Glomerular visceral epithelial cell (primary cell): ENCODE data around the gene GNA14.
A peak's percentile ranks its signal among the peaks of the same experiment; 100 is the strongest.
"Not testable (repeated sequence)": the region's sequence is repeated elsewhere in the genome, so short reads cannot be mapped to it uniquely, and the experiment has no call there.

Experiments used
- DNase-seq: peaks from one replicate; pipeline ENCODE4 v3.0.0-alpha.2; 2016; ENCODE audit errors: extremely low spot score

Gene GNA14

DNA sequence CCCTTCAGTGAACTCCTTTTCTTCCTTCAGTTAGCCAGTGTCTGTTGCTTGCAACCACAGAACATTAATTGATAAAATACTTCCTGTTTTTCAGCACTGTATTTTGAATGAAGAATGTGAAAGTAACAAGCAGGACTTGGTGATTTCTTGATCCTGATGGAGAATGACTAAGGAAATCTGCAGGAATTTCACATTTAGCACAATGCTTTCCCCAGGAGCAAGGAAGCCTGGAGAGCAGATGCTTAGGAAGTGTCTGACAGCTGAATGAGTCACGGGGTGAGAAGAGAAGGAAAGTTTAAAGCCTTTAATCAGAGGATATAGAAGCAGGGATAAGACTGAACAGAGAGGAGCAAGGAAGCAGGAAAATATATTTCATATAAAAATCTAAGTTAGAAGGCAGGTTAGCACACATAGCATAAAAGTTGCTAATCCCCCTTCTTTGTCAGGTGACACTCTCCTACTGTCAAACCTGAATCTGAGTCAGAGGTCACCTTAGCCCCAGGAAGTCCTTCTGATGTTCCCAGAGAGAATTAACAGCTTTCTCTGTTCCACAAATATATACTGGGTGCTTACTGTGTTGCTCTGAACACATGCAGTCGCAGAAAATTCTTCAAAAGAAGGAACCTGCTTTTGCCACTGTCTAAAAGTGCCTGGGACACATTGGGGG, 59.7 kb downstream of the GNA14 start:
- peak; percentile 53 for DNase-seq

- DNase-seq: no peak
Measured at GRCh38 chr9:77587851-77588250, 60.3 kb downstream of the GNA14 start.

DNA sequence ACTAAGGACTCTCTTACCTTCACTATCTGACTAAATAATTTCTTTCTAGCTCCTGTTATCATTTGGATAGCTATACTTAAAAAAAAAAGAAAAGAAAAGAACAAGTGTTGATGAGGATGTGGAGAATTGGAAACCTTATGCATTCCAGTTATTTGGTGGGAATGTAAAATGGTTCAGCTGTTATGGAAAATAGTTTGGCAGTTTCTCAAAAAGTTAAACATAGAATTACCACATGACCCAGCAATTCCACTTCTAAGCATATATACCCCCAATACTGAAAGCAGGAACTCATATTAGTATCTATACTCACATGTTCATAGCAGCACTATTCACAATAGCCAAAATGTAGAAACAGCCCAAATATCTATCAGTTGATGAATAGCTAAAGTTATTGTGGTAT, 61.1 kb downstream of the GNA14 start:
- DNase-seq: no peak

DNA sequence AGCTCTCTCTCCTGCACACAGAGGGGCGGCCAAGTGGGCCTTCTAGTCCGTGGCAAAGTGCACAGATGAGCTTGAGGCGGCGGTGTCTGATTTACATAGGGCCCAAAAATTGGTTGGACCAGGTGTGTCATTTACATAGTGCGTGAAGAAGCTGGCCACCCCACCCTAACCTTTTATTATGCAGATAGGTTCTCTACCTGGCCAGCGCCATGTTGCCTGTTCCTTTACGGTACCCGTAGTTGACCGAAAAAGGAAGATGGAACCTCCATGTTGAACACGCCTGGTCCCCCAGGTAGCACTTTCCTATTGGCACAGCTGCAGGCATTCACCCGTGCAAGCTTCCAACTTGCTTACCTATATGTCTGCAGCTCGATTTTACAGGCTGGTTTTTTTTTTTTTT, 61.5 kb downstream of the GNA14 start:
- DNase-seq: no peak

DNA sequence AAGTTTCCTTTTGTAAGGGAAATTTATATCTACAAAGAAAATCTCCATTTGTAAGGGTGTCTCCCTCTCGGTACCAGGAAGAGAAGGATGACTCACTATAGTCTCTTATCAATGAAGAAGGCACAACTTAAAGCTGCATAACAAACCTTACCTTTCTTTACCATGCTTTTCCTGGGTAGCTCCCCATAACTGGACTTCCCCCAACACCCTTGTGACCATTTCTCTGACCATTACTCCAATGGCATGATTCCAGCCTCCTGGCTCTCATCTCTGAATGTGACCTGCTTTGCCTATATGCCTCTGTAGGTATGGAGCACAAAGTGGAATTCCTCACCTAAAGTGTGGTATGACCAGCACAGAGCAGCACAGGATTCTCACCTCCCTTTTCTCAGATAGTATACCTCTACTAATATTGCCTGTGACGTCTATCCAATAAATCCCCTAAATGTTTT, 62.8 kb downstream of the GNA14 start:
- no peak for DNase-seq

GRCh38 chr9:77584927-77585326, 63.2 kb downstream of the GNA14 start:
- not testable (repeated sequence) for DNase-seq

- DNase-seq: no peak
Measured at GRCh38 chr9:77582961-77583576, 65.1 kb downstream of the GNA14 start.

GRCh38 chr9:77582525-77582924, 65.6 kb downstream of the GNA14 start:
- DNase-seq: no peak

DNA sequence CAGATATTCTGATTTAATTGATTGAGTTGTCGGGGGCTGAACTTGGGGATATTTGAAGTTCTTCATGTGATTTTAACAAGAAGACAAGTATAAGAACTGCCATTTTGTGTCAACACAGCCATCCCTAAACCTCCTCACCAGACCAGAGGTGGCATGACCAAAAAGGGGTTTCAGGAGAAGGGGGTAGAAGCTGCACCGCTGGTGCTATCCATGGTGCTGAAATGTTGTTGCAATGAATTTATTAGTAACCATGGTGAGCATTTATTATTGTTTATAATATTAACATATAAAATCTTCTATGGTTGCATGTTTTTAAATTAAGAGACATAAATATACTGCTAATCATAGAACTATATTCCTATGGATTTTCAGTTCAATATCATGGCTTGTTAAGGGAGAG, 72.3 kb downstream of the GNA14 start:
- DNase-seq: peak; percentile 11

- no peak for DNase-seq
Measured at GRCh38 chr9:77569335-77569734, 78.8 kb downstream of the GNA14 start.

DNA sequence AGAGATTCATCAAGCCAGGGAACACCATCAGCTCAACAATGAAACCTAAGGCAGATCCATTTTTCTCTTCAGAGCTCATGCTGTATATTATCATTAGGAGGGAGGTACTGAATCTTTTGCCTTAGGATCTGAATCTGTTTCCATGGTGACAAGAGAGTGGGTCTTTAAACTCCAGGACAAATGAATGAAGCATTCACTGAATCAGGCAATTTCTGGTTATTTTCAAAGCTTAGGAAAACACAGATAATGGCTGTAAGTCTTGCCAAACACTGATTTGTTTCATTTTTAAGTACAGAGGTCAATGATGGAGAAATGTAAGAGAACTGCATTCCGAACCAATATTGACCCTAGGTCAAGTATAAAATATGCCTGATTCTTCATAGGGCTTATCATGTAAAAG, 84.9 kb downstream of the GNA14 start:
- no peak for DNase-seq

DNA sequence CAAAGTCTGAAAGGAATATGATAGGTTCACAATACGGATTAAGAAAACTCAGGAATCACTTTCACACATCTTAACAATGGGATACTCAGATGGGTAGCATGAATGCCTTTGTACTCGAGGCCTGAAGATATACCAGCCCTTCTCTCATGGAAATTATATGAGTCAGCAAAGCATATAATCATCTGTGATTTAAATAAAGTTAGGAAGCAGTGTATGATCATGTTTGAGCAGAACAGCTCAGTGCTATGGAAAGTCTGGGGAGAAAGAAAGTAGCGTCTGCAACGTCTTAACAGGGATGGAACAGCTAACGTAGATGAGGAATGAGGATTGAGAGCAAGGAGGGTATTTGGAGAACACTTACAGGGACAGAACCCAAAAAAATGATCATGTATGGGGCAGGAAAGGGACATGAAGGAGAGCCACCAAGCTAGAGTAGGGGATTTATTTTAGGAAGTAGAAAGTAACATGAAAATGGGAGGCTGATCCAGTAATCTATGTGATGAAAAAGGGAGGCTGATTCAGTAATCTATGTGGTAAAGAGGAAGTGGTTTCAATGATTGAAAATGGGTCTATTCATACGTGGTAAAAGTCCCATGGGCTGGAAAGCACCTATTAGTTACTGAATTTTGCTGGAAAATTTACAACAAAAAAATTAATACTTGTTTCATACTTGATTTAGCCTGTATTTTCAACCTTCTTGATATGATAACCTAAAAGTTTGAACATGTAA, 85.9 kb downstream of the GNA14 start:
- DNase-seq: no peak

GRCh38 chr9:77561331-77562018, 86.6 kb downstream of the GNA14 start:
- DNase-seq: no peak

DNA sequence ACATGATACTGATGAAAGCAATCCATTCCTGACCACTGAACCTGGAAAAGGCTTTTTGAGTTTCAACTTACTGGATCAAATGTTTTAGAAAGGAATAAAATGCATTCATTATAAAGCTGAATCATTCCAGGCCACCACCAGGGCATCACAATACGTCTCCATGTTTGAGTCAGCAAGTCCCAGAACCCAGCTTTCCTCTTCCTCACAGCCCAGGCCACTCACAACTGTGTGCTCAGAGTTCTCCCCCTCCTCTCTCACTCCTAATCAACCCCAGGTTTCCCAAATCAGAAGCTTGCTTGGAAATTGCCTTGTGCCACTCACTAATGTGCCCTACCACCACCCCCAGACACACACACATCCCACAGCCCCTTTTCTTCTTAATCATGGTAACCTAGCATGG, 91.7 kb downstream of the GNA14 start:
- DNase-seq: no peak

DNA sequence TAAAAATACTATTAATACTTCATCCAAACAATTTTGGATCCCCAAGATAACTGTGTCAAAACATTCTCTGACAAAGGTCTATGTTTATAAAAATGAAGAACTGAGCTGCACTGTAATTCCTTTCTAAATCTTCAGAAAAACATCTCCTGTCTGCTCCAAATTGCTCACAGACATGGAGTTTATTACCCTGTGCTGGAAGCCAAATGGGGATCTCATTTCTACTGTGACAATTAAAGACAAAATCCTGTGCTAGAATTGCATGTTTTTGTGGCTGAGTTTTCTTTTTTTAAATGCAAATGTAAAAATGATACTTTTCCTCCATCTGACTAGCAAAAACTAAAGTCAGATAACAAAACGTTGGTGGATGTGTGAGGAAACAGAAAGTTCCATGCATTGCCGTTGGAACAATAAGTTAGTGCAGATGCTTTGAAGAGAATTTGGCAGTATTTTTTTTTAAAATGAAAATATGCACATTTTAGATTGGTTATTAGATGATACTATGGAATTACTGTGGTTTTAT, 93.5 kb downstream of the GNA14 start:
- no peak for DNase-seq

DNA sequence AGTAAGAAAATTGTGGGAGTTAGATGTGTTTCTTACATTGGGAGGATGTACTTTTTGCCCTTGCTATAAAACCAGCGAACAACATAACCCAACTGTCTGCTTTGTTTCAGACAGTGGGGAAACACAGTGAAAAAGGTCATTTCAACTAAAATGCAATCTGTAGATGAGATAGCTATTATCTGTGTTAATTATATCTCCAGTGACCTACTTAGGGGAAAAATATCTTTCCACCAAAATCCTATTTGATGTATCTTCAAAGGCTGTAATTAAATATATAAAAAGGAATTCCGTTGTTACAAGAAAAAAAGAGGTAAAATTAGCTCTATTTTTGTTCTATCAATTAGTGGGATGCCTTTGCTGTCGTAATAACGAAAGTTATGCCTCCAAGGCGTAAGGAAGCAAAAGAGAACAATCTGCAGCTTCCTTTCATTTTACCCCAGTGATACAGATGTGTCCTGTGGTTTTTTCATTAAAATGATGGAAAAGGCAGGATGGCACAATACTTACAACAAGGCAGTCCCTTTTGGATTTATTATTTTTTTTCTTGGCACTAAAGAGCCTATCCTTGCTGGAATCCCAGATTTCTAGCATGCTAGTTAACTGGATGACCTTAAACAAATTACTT, 100.9 kb downstream of the GNA14 start:
- no peak for DNase-seq

GRCh38 chr9:77546376-77546950, 101.7 kb downstream of the GNA14 start:
- no peak for DNase-seq

GRCh38 chr9:77544546-77544945, 103.6 kb downstream of the GNA14 start:
- DNase-seq: no peak

- no peak for DNase-seq
Measured at GRCh38 chr9:77543131-77543822, 104.8 kb downstream of the GNA14 start.

GRCh38 chr9:77541600-77541999, 106.5 kb downstream of the GNA14 start:
- no peak for DNase-seq

- no peak for DNase-seq
Measured at GRCh38 chr9:77541055-77541454, 107.1 kb downstream of the GNA14 start.
